Activated naive CD8-positive, alpha-beta T cell (primary cell): ENCODE results near the gene GHITM.
"Not testable (repeated sequence)": the region's sequence is repeated elsewhere in the genome, so short reads cannot be mapped to it uniquely, and the experiment has no call there.

Experiments
- H3K27ac Mint-ChIP-seq: one replicate; pipeline ENCODE4 v1.8.0; 2021; ENCODE audit warnings: mixed read lengths
- H3K27me3 Mint-ChIP-seq: one replicate; pipeline ENCODE4 v1.8.0; 2021; ENCODE audit warnings: mixed read lengths
- H3K36me3 Mint-ChIP-seq: one replicate; pipeline ENCODE4 v1.8.0; 2021; ENCODE audit warnings: mixed read lengths
- H3K4me1 Mint-ChIP-seq: one replicate; pipeline ENCODE4 v1.8.0; 2021; ENCODE audit warnings: low read depth, mixed read lengths
- H3K4me3 Mint-ChIP-seq: one replicate; pipeline ENCODE4 v1.8.0; 2021; ENCODE audit warnings: mild to moderate bottlenecking, mixed read lengths
- H3K9me3 Mint-ChIP-seq: one replicate; pipeline ENCODE4 v1.8.0; 2021; ENCODE audit warnings: low read depth, mixed read lengths

Gene GHITM

GRCh38 chr10:84177541-84178141, 38.3 kb downstream of the GHITM start:
- H3K27ac Mint-ChIP-seq: no peak overlapping the region
- no peak overlapping the region for H3K4me3 Mint-ChIP-seq
- no peaks in the 10 kb centered on the region for H3K27me3 Mint-ChIP-seq
- no peaks in the 10 kb centered on the region for H3K36me3 Mint-ChIP-seq
- peaks cover 5% of the 10 kb centered on the region for H3K4me1 Mint-ChIP-seq
- no peaks in the 10 kb centered on the region for H3K9me3 Mint-ChIP-seq

DNA sequence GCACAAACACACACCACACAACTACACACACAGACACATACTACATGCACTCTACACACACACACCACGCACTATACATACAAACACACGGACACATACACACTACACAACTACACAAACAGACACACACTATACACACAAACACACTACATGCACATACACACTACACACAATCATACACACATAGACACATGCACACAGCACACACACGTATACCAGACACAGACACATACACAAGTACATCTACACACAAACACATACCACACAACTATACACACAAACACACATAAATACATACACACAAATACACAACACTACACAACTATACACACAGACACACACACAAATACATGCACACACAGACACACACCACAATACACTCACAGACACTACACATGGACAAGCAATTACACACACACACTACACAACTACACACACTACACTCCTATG, 38.9 kb downstream of the GHITM start:
- Mint-ChIP-seq H3K36me3 (no peaks in the 10 kb centered on the region), H3K4me3 (no peak overlapping the region), H3K27me3 (no peaks in the 10 kb centered on the region), H3K4me1 (peaks cover 5% of the 10 kb centered on the region), H3K27ac (no peak overlapping the region), H3K9me3 (no peaks in the 10 kb centered on the region)

DNA sequence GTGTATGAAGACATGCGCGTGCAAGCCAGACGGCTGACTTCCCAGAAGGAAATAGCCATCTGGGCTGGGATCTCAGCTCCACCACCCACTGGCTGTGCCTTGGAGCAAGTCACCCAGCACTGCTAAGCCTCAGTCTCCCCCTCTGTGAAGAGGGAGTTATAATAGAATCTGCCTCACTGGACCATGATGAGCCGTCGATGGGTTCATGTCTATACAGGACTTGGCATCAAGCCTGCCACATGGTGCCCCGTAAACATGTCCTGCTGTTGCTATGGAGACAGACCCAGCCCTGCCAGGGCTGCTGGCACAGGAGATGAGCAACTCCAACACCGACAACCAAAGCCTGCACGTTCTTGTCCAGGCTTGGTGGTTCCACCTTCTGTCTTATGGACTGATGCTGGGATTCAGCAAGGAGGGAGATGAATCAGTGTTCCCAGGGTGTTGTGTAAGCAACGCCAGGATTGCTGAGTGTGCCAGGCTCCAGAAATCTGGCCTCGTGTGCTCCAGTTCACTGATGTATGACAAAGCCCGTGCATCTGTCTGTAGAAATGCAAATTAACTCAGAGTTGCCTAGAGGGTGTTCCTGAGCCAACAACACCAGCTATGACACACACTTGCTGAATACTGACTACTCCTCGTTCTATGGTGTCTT, 39.9 kb downstream of the GHITM start:
- no peak overlapping the region for H3K27ac Mint-ChIP-seq
- H3K36me3 Mint-ChIP-seq: no peaks in the 10 kb centered on the region
- no peaks in the 10 kb centered on the region for H3K9me3 Mint-ChIP-seq
- no peak overlapping the region for H3K4me3 Mint-ChIP-seq
- H3K4me1 Mint-ChIP-seq: peaks cover 5% of the 10 kb centered on the region
- H3K27me3 Mint-ChIP-seq: no peaks in the 10 kb centered on the region

- H3K27ac Mint-ChIP-seq, H3K9me3 Mint-ChIP-seq, H3K27me3 Mint-ChIP-seq, H3K36me3 Mint-ChIP-seq, H3K4me3 Mint-ChIP-seq, H3K4me1 Mint-ChIP-seq: not testable (repeated sequence)
Measured at GRCh38 chr10:84180386-84180785, 41.1 kb downstream of the GHITM start.

DNA sequence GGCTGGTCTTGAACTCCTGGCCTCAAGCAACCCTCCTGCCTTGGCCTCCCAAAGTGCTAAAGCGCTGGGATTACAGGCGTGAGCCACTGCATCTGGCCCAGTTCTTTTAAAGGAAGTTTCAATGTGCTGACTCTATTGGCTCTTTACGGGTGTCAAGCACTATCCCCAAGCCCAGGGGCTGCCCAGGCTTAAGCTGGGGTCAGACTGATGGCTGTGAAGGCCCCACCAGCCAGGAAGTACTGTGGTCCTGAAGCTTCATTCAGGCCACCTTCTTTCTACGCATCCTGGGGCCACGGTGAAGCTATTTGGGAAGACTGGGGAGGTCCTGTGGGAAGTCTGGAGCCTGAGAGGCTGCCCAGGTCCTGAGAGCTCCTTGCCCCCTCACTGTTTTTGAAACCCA, 42.3 kb downstream of the GHITM start:
- Mint-ChIP-seq H3K4me1 (peaks cover 3% of the 10 kb centered on the region), H3K9me3 (no peaks in the 10 kb centered on the region), H3K36me3 (no peaks in the 10 kb centered on the region), H3K4me3 (no peak overlapping the region), H3K27ac (no peak overlapping the region), H3K27me3 (no peaks in the 10 kb centered on the region)

GRCh38 chr10:84184517-84184916, 45.2 kb downstream of the GHITM start:
- Mint-ChIP-seq H3K27me3 (no peaks in the 10 kb centered on the region), H3K4me3 (no peak overlapping the region), H3K9me3 (no peaks in the 10 kb centered on the region), H3K27ac (no peak overlapping the region), H3K36me3 (no peaks in the 10 kb centered on the region), H3K4me1 (no peaks in the 10 kb centered on the region)

GRCh38 chr10:84185526-84186175, 46.3 kb downstream of the GHITM start:
- Mint-ChIP-seq H3K27ac (no peak overlapping the region), H3K27me3 (no peaks in the 10 kb centered on the region), H3K9me3 (no peaks in the 10 kb centered on the region), H3K4me3 (no peak overlapping the region), H3K36me3 (no peaks in the 10 kb centered on the region), H3K4me1 (peaks cover 5% of the 10 kb centered on the region)

DNA sequence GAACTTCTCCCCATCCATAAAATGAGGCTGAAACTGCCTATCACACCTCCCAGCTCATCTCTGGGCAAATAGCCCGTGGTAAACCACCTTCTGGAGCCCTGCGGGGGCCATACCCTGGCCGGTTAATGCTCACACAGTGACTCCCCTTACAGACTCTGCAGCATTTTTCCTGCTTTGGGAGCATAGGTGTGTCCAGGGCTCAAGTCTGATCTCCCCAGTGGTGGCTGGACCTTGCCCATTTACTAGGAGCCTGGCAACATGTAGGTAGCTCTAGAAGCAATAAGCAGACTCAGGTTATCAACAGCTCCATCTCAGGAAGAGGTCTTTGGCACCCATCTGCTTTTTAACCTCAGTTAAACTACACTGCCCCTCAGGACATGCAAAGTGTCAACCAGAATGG, 49.5 kb downstream of the GHITM start:
- Mint-ChIP-seq H3K4me3 (no peak overlapping the region), H3K27me3 (no peaks in the 10 kb centered on the region), H3K36me3 (no peaks in the 10 kb centered on the region), H3K27ac (no peak overlapping the region), H3K9me3 (no peaks in the 10 kb centered on the region), H3K4me1 (peaks cover 16% of the 10 kb centered on the region)

DNA sequence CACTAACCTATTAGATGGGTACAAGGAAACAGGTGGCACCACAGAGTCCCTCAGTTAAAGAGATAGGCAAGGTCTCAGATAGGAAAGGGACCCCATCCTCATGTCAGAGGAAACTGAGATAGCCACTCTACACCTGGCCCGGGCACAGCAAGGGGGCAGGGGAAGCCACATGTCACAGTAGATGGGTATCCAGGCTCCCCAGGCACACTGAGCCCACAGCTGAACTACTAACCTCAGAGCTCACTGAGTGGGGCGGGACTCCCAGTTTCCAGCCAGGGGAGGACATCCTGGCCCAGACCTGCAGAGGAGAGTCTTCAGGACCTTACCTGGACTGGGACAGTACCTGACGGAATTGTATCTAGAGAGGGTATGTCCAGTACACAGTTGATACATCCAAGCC, 51.3 kb downstream of the GHITM start:
- Mint-ChIP-seq H3K27me3 (peaks cover 3% of the 10 kb centered on the region), H3K4me1 (peaks cover 21% of the 10 kb centered on the region), H3K36me3 (no peaks in the 10 kb centered on the region), H3K9me3 (no peaks in the 10 kb centered on the region), H3K4me3 (no peak overlapping the region), H3K27ac (no peak overlapping the region)

DNA sequence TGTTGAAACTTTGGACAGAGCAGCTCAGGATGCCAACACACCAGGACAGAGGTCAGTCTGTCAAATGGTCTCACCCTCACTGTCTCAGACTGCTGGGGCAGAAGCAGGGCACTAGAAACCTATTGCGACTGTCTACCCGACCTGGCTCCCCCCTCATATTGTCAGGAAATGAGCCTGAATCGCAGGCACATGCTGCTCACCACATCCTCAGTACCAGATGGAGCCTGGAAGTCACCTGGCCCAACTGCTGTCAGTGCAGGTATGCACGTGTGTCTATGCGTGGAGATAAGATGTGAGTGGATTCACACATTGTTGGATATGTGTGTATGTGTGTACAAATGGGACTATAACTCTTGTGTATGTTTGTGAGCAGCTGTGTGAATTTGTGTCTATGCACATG, 51.8 kb downstream of the GHITM start:
- Mint-ChIP-seq H3K4me3 (peak overlapping the region; percentile 8), H3K4me1 (peaks cover 23% of the 10 kb centered on the region), H3K27ac (no peak overlapping the region), H3K27me3 (peaks cover 6% of the 10 kb centered on the region), H3K36me3 (no peaks in the 10 kb centered on the region), H3K9me3 (no peaks in the 10 kb centered on the region)

- no peak overlapping the region for H3K4me3 Mint-ChIP-seq
- peaks cover 7% of the 10 kb centered on the region for H3K27me3 Mint-ChIP-seq
- no peaks in the 10 kb centered on the region for H3K36me3 Mint-ChIP-seq
- no peak overlapping the region for H3K27ac Mint-ChIP-seq
- peaks cover 23% of the 10 kb centered on the region for H3K4me1 Mint-ChIP-seq
- H3K9me3 Mint-ChIP-seq: no peaks in the 10 kb centered on the region
Measured at GRCh38 chr10:84193327-84193726, 54.0 kb downstream of the GHITM start.

DNA sequence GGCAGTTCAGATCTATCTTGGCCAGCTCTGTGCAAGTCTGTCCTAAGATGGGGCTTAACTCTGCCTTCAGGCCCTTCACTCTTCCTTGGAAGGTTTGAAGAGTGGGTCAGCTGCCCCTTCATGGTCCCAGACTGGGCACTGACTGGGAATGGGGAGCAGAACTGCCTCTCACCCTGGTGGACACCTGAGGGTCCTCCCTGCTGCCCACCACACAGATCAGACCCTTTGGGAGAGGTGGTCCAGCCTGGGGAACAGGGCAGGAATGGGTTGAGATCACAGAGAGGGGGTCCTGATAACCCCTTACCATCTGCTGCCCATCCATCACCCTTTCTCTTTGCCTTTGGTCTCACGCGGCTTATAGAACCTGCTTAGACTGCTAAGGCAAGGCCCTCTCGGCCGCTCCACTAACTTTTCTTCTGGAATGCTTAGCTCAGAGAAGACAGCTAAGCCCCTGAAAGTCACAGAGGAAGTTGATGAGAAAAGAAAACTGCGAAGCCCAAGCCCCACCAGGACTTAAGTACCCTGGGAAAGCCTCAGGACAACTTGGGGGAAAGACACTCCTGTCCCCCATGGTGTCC, 54.6 kb downstream of the GHITM start:
- Mint-ChIP-seq H3K27me3 (peaks cover 7% of the 10 kb centered on the region), H3K4me3 (peak overlapping the region; percentile 69), H3K4me1 (peaks cover 23% of the 10 kb centered on the region), H3K36me3 (no peaks in the 10 kb centered on the region), H3K9me3 (no peaks in the 10 kb centered on the region), H3K27ac (no peak overlapping the region)

DNA sequence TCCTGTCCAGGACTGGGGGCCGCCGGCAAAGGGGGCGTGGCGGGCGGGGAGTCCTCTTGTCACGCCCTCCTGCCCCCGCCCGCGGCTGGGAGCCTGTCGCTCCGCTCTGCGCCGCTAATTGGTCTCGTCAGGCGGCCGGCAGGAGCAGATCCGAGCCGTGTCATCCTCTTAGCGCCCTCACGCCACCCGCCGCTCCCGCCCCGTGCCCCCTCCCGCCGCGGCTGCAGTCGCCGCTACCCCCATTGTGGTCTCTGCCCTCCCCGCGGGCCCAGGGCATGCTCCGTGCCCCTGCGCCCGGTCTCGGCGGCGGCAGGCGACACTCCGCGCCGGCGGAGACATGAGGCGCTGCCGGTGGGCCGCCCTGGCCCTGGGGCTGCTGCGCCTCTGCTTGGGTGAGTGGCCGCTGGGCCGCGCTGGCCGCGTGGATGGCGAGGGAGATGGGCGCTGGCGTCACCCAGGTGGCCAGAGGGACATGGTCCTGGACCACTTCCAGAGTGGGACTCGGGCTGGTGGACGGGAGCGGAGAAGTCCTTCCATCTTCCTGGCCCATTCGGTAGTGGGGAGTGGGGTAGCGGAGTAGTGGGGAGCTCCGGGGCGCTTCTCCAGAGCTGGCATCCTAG, 55.2 kb downstream of the GHITM start, which contains the start of gene CDHR1:
Gene CDHR1 (plus strand): TSS at position 114 of the 620 bp plus-strand sequence. CDS start 224 bp downstream, at position 338.
- Mint-ChIP-seq H3K9me3 (no peaks in the 10 kb centered on the region), H3K27me3 (peaks cover 7% of the 10 kb centered on the region), H3K36me3 (no peaks in the 10 kb centered on the region), H3K4me3 (peak within 1 kb of the TSS; percentile 69), H3K4me1 (peaks cover 23% of the 10 kb centered on the region), H3K27ac (no peak within 1 kb of the TSS)

- Mint-ChIP-seq H3K27ac (no peak overlapping the region), H3K9me3 (no peaks in the 10 kb centered on the region), H3K36me3 (no peaks in the 10 kb centered on the region), H3K4me1 (peaks cover 22% of the 10 kb centered on the region), H3K4me3 (peak overlapping the region; percentile 69), H3K27me3 (peaks cover 7% of the 10 kb centered on the region)
Measured at GRCh38 chr10:84195044-84195830, 55.9 kb downstream of the GHITM start.
